Measurements from ENCODE around the gene TAMM41.
A peak's percentile ranks its signal among the peaks of the same experiment; 100 is the strongest.
"Not testable (repeated sequence)": the region's sequence is repeated elsewhere in the genome, so short reads cannot be mapped to it uniquely, and the experiment has no call there.

Gene TAMM41

DNA sequence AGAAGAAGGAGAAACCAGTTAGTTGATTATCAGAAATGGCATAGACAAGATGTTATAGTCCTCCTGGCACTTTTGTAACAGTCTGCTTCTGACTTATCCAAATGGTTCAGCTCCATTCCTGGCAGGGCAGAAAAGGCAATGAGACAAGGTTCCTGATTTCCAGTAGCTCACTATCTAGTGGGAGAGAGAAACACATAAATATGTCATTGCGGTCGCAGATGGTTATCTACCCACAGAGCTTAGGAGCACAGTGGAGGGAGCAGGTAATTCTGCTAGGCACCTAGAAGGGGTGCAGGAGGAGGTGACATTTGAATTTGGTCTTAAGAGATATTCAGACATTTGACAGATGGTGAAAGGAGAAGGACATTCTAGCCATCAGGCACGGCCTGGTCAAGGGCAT is 78.1 kb downstream of the TAMM41 start:
- Histone ChIP-seq H3K36me3 (no peaks in the 10 kb centered on the region), H3K9me3 (no peaks in the 10 kb centered on the region), H3K27me3 (no peaks in the 10 kb centered on the region), H3K4me1 (peaks cover 4% of the 10 kb centered on the region; the same call in 1 of the 2 replicates), H3K4me3 (ENCODE audit: low read depth, low read length) (no peak overlapping the region)
- TF ChIP-seq, protein P1, sequence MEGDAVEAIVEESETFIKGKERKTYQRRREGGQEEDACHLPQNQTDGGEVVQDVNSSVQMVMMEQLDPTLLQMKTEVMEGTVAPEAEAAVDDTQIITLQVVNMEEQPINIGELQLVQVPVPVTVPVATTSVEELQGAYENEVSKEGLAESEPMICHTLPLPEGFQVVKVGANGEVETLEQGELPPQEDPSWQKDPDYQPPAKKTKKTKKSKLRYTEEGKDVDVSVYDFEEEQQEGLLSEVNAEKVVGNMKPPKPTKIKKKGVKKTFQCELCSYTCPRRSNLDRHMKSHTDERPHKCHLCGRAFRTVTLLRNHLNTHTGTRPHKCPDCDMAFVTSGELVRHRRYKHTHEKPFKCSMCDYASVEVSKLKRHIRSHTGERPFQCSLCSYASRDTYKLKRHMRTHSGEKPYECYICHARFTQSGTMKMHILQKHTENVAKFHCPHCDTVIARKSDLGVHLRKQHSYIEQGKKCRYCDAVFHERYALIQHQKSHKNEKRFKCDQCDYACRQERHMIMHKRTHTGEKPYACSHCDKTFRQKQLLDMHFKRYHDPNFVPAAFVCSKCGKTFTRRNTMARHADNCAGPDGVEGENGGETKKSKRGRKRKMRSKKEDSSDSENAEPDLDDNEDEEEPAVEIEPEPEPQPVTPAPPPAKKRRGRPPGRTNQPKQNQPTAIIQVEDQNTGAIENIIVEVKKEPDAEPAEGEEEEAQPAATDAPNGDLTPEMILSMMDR (IDR thresholded peaks at IDR 0.05; ENCODE audit: low read depth, low read length) = no peak
- DNase-seq = no peak

DNA sequence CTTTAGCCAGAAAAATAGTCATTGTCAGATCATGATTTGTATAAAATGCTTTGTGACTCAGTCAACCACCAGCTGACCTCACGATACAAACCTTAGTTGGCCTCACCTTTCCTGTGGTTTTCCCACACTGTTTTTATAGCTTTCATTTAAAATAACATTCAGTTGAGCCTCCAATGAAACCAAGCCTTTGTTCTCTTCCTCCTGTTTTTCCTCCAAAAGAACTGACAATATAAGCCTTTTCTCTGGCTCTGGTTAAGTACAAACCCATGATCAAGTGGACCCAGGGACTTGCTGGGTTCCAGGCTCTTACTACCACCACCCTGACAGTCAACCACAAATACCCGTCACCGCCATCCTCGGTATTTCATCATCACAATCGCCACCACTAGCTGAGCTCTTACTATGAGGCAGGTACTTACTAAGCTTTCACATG is 81.7 kb downstream of the TAMM41 start:
- no peaks in the 10 kb centered on the region for H3K9me3 ChIP-seq
- TF ChIP-seq, protein P1 (IDR thresholded peaks at IDR 0.05; ENCODE audit: low read depth, low read length) = no peak
- no peak for DNase-seq
- no peak overlapping the region for H3K4me3 ChIP-seq (ENCODE audit: low read depth, low read length)
- H3K36me3 ChIP-seq = no peaks in the 10 kb centered on the region
- no peaks in the 10 kb centered on the region for H3K27me3 ChIP-seq
- no peaks in the 10 kb centered on the region for H3K4me1 ChIP-seq

DNA sequence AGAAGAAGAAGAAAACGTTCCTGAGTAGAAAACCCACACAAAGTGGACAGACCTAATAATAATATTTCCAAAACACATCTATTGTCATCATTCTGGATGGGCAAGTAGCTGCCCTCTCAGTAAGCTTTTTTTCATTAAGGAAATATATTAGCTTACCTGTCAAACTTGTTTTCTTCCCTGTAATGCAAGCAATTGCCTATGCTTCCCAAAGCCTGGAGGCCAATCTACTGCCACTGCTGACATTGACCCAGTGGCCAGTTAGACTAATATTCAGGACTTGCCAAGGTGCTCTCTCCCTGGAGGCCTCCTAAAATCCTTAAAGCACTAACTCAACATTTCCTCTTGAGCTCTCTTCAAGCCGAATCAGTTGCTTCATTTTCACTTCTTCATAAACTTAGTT is 86.7 kb downstream of the TAMM41 start:
- DNase-seq = no peak
- Histone ChIP-seq H3K4me3 (ENCODE audit: low read depth, low read length) (no peak overlapping the region), H3K27me3 (no peaks in the 10 kb centered on the region), H3K9me3 (no peaks in the 10 kb centered on the region), H3K36me3 (no peaks in the 10 kb centered on the region), H3K4me1 (no peaks in the 10 kb centered on the region)
- TF ChIP-seq, protein P1 (IDR thresholded peaks at IDR 0.05; ENCODE audit: low read depth, low read length) = no peak

DNA sequence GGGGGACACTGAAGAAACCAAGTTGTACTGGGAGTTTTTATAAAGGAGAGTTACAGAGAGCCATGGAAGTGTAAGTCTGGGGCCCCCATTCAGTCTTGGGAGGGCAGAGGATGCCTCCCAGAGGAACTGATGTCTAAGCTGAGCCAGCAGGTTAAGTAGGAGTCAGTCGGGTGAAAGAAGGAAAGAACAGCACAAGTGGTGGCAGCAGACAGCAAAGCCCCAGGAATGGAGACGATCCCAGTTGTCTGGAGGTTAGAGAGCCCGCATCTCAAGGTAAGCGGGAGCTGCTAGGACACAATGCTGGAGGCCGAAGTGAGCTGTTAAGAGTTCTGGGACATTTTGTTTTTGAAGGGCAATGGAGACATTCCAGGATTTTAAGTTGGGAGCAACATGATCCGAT is 88.8 kb downstream of the TAMM41 start:
- H3K36me3 ChIP-seq = no peaks in the 10 kb centered on the region
- no peak for DNase-seq
- H3K4me3 ChIP-seq (ENCODE audit: low read depth, low read length) = no peak overlapping the region
- H3K9me3 ChIP-seq = no peaks in the 10 kb centered on the region
- no peaks in the 10 kb centered on the region for H3K4me1 ChIP-seq
- TF ChIP-seq, protein P1 (IDR thresholded peaks at IDR 0.05; ENCODE audit: low read depth, low read length) = no peak
- no peaks in the 10 kb centered on the region for H3K27me3 ChIP-seq

DNA sequence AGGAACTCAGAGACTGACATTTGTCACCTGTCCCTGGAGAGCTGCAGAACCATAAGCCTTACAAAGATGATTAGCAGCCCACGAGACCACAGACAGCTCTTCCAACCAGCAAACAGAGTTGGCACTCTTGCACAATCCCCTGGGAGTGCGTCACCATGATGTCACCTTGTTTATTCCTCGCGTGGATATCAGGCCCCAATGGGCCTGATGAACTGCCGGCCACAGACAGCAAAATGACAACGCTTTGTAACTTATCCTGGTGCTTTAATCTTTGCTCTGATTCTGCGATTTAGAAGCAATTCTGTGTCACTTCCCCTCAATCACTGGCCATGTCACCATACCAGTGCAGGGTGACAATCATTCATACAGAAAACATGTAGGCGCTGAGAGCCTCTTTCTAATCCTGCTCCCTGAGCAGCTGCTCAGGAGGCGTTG is 89.2 kb downstream of the TAMM41 start:
- peak; percentile 11 for DNase-seq
- Histone ChIP-seq H3K27me3 (no peaks in the 10 kb centered on the region), H3K9me3 (no peaks in the 10 kb centered on the region), H3K36me3 (no peaks in the 10 kb centered on the region), H3K4me1 (no peaks in the 10 kb centered on the region), H3K4me3 (ENCODE audit: low read depth, low read length) (no peak overlapping the region)
- TF ChIP-seq, protein P1 (IDR thresholded peaks at IDR 0.05; ENCODE audit: low read depth, low read length) = no peak

DNA sequence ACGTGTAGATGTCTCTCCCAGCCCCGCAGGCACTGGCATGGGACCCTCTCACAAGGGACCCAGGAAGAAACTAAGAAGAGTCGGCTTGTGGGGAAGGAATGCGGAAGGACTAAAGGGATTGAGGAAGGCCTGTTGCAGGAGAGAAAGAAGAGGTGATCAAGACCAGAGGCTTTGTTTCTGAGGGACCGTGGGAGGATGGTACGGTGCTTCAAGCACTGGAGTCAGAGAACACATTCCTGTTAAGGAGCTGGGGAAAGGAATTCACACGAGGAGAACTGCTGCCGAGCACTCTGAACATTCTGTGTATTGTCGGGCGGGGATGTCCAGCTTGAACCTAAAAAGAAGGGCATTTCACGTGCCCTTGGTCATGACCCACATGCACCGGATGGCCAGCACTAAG is 91.4 kb downstream of the TAMM41 start:
- TF ChIP-seq, protein P1 (IDR thresholded peaks at IDR 0.05; ENCODE audit: low read depth, low read length) = no peak
- DNase-seq = no peak
- Histone ChIP-seq H3K4me1 (no peaks in the 10 kb centered on the region), H3K27me3 (no peaks in the 10 kb centered on the region), H3K9me3 (no peaks in the 10 kb centered on the region), H3K4me3 (ENCODE audit: low read depth, low read length) (no peak overlapping the region), H3K36me3 (no peaks in the 10 kb centered on the region)

DNA sequence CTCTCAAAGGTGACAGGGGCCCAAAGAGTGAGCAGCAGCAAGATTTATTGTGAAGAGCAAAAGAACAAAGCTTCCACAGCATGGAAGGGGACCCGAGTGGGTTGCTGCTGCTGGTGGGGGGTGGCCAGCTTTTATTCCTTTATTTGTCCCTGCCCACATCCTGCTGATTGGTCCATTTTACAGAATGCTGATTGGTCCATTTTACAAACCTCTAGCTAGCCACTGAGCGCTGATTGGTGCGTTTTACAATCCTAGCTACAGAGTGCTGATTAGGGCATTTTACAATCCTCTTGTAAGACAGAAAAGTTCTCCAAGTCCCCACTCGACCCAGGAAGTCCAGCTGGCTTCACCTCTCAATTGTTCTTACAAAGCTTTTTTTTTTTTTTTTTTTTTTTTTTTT is 94.4 kb downstream of the TAMM41 start:
- H3K36me3 ChIP-seq; H3K9me3 ChIP-seq; DNase-seq; H3K4me3 ChIP-seq (ENCODE audit: low read depth, low read length); H3K27me3 ChIP-seq; H3K4me1 ChIP-seq: not testable (repeated sequence)

DNA sequence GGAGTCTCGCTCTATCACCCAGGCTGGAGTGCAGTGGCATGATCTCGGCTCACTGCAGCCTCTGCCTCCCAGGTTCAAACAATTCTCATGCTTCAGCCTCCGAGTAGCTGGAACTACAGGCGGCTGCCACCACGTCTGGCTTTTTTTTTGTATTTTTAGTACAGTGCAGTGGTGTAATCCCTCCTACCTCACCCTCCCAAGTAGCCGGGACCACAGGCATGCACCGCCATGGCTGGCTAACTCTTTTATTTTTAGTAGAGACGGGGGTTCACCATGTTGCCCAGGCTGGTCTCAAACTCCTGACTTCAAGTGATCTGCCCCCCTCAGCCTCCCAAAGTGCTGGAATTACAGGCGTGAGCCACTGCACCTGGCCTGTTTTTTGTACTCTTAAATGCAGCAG is 98.4 kb downstream of the TAMM41 start:
- H3K4me1 ChIP-seq; H3K4me3 ChIP-seq (ENCODE audit: low read depth, low read length); H3K9me3 ChIP-seq; H3K27me3 ChIP-seq; DNase-seq; H3K36me3 ChIP-seq: not testable (repeated sequence)

Data from BE2C (cell line).